ENCODE measurements around the gene SLC16A13. TPM values are rescaled to one million over a fixed set of nuclear protein-coding genes. Genes with fewer than 3 reads are reported as not detected.

Gene SLC16A13
- total RNA-seq, 1 experiment from 2014 or later: 7.5 TPM

GRCh38 chr17:7019367-7019766, 16.4 kb upstream of the SLC16A13 start:
- Mint-ChIP-seq H3K4me3 (ENCODE audit: unreplicated experiment) (peak overlapping the region; percentile 67), H3K27ac (ENCODE audit: low read depth, unreplicated experiment) (peak overlapping the region; percentile 92), H3K27me3 (ENCODE audit: insufficient read depth, unreplicated experiment) (no peaks in the 10 kb centered on the region), H3K9me3 (ENCODE audit: unreplicated experiment) (no peaks in the 10 kb centered on the region), H3K36me3 (ENCODE audit: insufficient read depth, unreplicated experiment) (peaks cover 10% of the 10 kb centered on the region), H3K4me1 (ENCODE audit: insufficient read depth, unreplicated experiment) (peaks cover 23% of the 10 kb centered on the region)
- no peak for DNase-seq (ENCODE audit: unreplicated experiment)
- intact Hi-C loops (cut with micrococcal nuclease): no loop called here
- TF ChIP-seq CTCF (IDR thresholded peaks at IDR 0.05; ENCODE audit: unreplicated experiment): no peak
- ChIA-PET POLR2A (interaction anchor here (0.7 kb wide), 1 partner anchor 16 kb away, joined by 4 read pairs; the partner anchor contains the start of gene SLC16A13), CTCF (interaction anchor here (0.6 to 5.3 kb wide), 8 partner anchors 8 to 1699 kb away, joined by 3 to 48 read pairs (median 3); no protein-coding TSS in a partner anchor)
- no TSS peak for BruUV-seq (replicated peaks)

GRCh38 chr17:7019839-7020519, 15.8 kb upstream of the SLC16A13 start:
- no peak for TF ChIP-seq CTCF (IDR thresholded peaks at IDR 0.05; ENCODE audit: unreplicated experiment)
- peak overlapping the region; percentile 92 for H3K27ac Mint-ChIP-seq (ENCODE audit: low read depth, unreplicated experiment)
- H3K27me3 Mint-ChIP-seq (ENCODE audit: insufficient read depth, unreplicated experiment): no peaks in the 10 kb centered on the region
- H3K9me3 Mint-ChIP-seq (ENCODE audit: unreplicated experiment): no peaks in the 10 kb centered on the region
- H3K4me1 Mint-ChIP-seq (ENCODE audit: insufficient read depth, unreplicated experiment): peaks cover 23% of the 10 kb centered on the region
- ChIA-PET CTCF (interaction anchor here (0.6 to 5.3 kb wide), 8 partner anchors 12 to 356 kb away, joined by 3 to 48 read pairs (median 5); no protein-coding TSS in a partner anchor), POLR2A (interaction anchor here (0.7 to 2.0 kb wide), 3 partner anchors 8 to 16 kb away, joined by 4 to 15 read pairs (median 10); partner anchors contain the start of genes RNASEK and SLC16A13)
- H3K4me3 Mint-ChIP-seq (ENCODE audit: unreplicated experiment): peak overlapping the region; percentile 67
- intact Hi-C loops (cut with micrococcal nuclease): loop anchor here (5.0 kb wide), 1 partner anchor 353 kb away; no protein-coding TSS in a partner anchor
- DNase-seq (ENCODE audit: unreplicated experiment): peak; percentile 56
- no TSS peak for BruUV-seq (replicated peaks)
- peaks cover 6% of the 10 kb centered on the region for H3K36me3 Mint-ChIP-seq (ENCODE audit: insufficient read depth, unreplicated experiment)

DNA sequence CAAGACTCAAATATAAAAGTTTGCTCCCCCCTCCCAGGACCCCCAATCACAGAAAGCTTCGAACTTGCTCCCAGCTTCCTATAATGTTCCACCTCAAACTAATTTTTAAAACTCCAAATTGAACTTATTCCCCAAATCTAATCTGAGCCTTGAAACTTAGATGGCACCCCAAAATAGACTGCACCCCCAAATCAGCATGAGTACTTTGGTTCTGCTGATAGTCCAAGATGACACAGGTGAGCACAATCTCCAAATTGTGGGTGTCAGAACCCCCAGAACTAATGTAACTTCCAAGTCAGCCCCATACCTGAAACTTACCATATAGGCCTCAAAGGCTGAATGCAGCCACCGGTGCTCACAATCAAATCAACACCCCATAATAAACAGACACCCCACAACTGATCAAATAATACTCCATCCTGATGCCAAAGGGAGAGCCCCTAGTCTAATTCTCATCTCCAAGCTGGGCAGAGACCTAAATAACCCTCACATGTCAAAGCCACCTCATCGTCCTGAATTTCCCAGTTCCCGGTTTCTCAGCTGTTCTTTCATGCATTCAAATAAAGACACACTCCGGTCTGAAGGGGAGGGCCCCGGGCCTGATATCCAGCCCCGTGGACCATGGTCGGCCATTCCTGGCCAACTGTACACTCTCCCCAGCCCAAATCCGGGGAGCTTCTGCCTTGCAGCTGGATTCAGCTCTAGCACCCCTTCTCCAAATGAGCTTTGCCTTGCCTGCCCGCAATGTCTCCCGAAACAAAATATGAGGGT, 14.7 kb upstream of the SLC16A13 start:
- intact Hi-C loops (cut with micrococcal nuclease): loop anchor here (5.0 kb wide), 1 partner anchor 354 kb away; no protein-coding TSS in a partner anchor
- TF ChIP-seq CTCF (IDR thresholded peaks at IDR 0.05; ENCODE audit: unreplicated experiment): no peak
- BruUV-seq (replicated peaks): no TSS peak
- H3K27ac Mint-ChIP-seq (ENCODE audit: low read depth, unreplicated experiment): peak overlapping the region; percentile 92
- no peaks in the 10 kb centered on the region for H3K9me3 Mint-ChIP-seq (ENCODE audit: unreplicated experiment)
- peak overlapping the region; percentile 16 for H3K4me3 Mint-ChIP-seq (ENCODE audit: unreplicated experiment)
- DNase-seq (ENCODE audit: unreplicated experiment): no peak
- POLR2A ChIA-PET: interaction anchor here (1.0 to 2.0 kb wide), 3 partner anchors 9 to 16 kb away, joined by 3 to 15 read pairs (median 10); partner anchors contain the start of genes RNASEK and SLC16A13
- peaks cover 6% of the 10 kb centered on the region for H3K36me3 Mint-ChIP-seq (ENCODE audit: insufficient read depth, unreplicated experiment)
- H3K27me3 Mint-ChIP-seq (ENCODE audit: insufficient read depth, unreplicated experiment): no peaks in the 10 kb centered on the region
- H3K4me1 Mint-ChIP-seq (ENCODE audit: insufficient read depth, unreplicated experiment): peaks cover 23% of the 10 kb centered on the region
- CTCF ChIA-PET: interaction anchor here (0.6 to 5.3 kb wide), 38 partner anchors 15 to 1422 kb away, joined by 3 to 48 read pairs (median 4); partner anchors contain the start of genes KIAA0753, SLC16A13 and TXNDC17
